DMS79 treated with DMSO at 0.1 percent for 48 hours (cell line): ENCODE results near the gene C19orf67.
A peak's percentile ranks its signal among the peaks of the same experiment; 100 is the strongest.

Experiments used
- DNase-seq: peaks from one replicate; lab custom pipeline; 2025; lab: John Stamatoyannopoulos, UW

Gene C19orf67

GRCh38 chr19:14107581-14108461 is 22.2 kb upstream of the C19orf67 start:
- no peak for DNase-seq

GRCh38 chr19:14106840-14107239 is 21.3 kb upstream of the C19orf67 start:
- DNase-seq: no peak

GRCh38 chr19:14105680-14106079 is 20.1 kb upstream of the C19orf67 start:
- no peak for DNase-seq

- no peak for DNase-seq
Measured at GRCh38 chr19:14103310-14103709, 17.7 kb upstream of the C19orf67 start.

- no peak for DNase-seq
Measured at GRCh38 chr19:14102756-14103155, 17.2 kb upstream of the C19orf67 start.

- DNase-seq: no peak
Measured at GRCh38 chr19:14102102-14102696, 16.6 kb upstream of the C19orf67 start.

- DNase-seq: no peak
Measured at GRCh38 chr19:14101003-14101545, 15.5 kb upstream of the C19orf67 start.

GRCh38 chr19:14097532-14098151 is 12.1 kb upstream of the C19orf67 start:
- no peak for DNase-seq

- DNase-seq: no peak
Measured at GRCh38 chr19:14096272-14096992, 10.8 kb upstream of the C19orf67 start.

GRCh38 chr19:14094854-14095253 is 9.3 kb upstream of the C19orf67 start:
- no peak for DNase-seq

- no peak for DNase-seq
Measured at GRCh38 chr19:14093117-14093823, 7.7 kb upstream of the C19orf67 start.

- no peak for DNase-seq
Measured at GRCh38 chr19:14091813-14092462, 6.4 kb upstream of the C19orf67 start.

- peak; percentile 37 for DNase-seq
Measured at GRCh38 chr19:14091081-14091812, 5.7 kb upstream of the C19orf67 start.

- peak; percentile 35 for DNase-seq
Measured at GRCh38 chr19:14090509-14091080, 5.0 kb upstream of the C19orf67 start, which contains the start of gene SAMD1. SAMD1 (minus strand) TSS chr19:14090751.

- DNase-seq: peak; percentile 6
Measured at GRCh38 chr19:14089662-14090508, 4.3 kb upstream of the C19orf67 start.

- DNase-seq: no peak
Measured at GRCh38 chr19:14089412-14089661, 3.8 kb upstream of the C19orf67 start.

- DNase-seq: no peak
Measured at GRCh38 chr19:14088634-14089411, 3.2 kb upstream of the C19orf67 start.

GRCh38 chr19:14086098-14086497 is 515 bp upstream of the C19orf67 start:
- no peak for DNase-seq

GRCh38 chr19:14082675-14082960 is 3.0 kb downstream of the C19orf67 start:
- no peak for DNase-seq
